GM12872 (cell line): Measurements from ENCODE around the gene RBP4.
A peak's percentile ranks its signal among the peaks of the same experiment; 100 is the strongest.

Experiments
- CTCF ChIP-seq: IDR thresholded peaks from 3 replicates; pipeline ENCODE4 v1.5.1; 2011; ENCODE audit warnings: low read depth, mild to moderate bottlenecking, low read length, moderate library complexity; ENCODE audit not compliant: insufficient read depth

Gene RBP4

GRCh38 chr10:93601774-93602162 lies 733 bp upstream of the RBP4 start:
- no peak for TF ChIP-seq CTCF

- no peak for TF ChIP-seq CTCF
These were observed 439 bp downstream of the RBP4 start for GRCh38 chr10:93600446-93601145.

- no peak for TF ChIP-seq CTCF
These were observed 1.3 kb downstream of the RBP4 start for GRCh38 chr10:93599778-93600177.

DNA sequence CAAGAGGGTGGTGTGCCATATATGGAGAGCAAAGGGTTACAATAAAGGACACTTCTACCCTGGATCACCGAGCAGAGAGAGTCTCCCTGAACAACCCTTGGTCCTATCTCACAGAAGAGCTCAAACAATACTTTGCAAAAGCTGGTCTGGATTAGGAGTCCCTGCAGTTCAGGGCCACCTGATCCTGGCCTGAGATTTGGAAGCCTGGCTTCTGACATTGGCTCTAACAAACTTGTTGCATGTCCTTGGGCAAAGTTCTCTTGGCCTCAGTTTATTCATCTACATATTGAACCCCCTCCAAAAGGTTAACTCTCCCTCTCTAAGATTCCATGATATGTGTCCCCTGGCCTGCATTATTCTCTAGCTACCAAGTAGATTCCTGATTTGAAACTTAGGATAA lies 1.7 kb downstream of the RBP4 start:
- TF ChIP-seq CTCF, result no peak

GRCh38 chr10:93598157-93598556 lies 2.9 kb downstream of the RBP4 start:
- TF ChIP-seq CTCF, result no peak

DNA sequence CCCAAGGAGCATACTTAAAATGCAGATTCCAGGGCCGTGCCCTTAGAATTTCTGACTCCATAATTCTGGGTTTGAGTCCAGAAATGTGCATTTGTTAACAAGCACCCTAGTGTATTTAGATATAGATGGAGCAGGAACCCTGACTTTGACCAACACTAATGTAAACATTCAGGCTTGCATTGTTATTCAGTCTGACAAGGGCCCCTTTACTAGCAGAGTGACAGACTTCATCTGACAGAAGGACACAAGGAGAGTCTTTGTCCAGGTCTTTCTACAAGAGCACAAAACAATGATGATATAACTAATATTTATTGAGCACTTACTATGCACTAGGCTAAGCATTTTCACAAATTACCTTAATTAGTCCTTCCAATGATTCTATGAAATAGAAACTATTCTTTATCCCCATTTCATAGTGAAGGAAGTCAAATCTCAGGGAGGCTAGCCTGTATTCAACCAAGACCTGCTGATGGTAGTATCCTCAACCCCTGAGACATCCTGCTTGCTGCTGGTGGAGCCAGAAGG lies 3.9 kb downstream of the RBP4 start:
- TF ChIP-seq CTCF, result no peak

DNA sequence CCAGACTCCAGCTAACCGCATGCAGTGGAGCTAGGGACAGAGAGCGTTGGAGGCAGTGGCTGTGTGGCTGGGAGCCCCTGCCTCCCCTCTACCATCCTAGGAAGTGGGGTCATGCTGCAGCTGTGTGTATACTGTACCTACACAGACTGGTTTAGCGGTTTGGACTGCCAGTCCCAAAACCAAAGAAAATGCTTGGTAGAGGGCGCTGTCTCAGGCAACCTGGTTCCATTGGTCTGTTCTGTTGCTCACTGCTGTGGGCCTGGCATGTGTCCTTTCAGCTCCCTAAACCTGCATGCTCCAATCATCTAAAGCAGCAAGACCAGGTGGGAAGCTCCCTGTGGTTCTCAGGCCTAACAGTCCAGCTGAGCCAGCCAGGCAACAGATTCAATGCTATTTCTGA lies 4.5 kb downstream of the RBP4 start:
- peak; percentile 30; the same call in 1 of the 3 replicates for TF ChIP-seq CTCF
